Panc1 (cell line): ENCODE data around the gene CX3CL1. TPM values are rescaled to one million over a fixed set of nuclear protein-coding genes. Genes with fewer than 3 reads are reported as not detected.

Source experiments
- ATAC-seq: fragments of 200-7000 bp; cut with Tn5 transposase; 2 replicates; pipeline ENCODE4 v1.9.1; 2020; ENCODE audit warnings: mild to moderate bottlenecking, moderate library complexity
- BruUV-seq: library from RNA; stranded (reverse); fragments of 400-500 nt; replicated peaks from 2 replicates; lab custom pipeline; 2021; lab: Mats Ljungman, UMichigan
- CTCF ChIA-PET: fragments of 300-600 bp; sonication (Branson Sonifier 250); formaldehyde crosslinking; loops from one replicate; lab custom pipeline; 2022; ENCODE audit warnings: antibody characterized with exemption; lab: Charles Lee
- POLR2A ChIA-PET: fragments of 300-600 bp; sonication (Branson Sonifier 250); formaldehyde crosslinking; loops from one replicate; lab custom pipeline; 2022; ENCODE audit warnings: antibody characterized with exemption; lab: Charles Lee
- DNase-seq: peaks from one replicate; pipeline ENCODE4 v3.0.0-alpha.2; 2010; ENCODE audit warnings: low read depth, low spot score
- H3K27ac ChIP-seq: 2 replicates; pipeline ENCODE4 v1.5.1; 2011; ENCODE audit warnings: mild to moderate bottlenecking, low read length, inconsistent platforms
- H3K27me3 ChIP-seq: fragments of 200-500 bp; sonication (Bioruptor generic); 2 replicates; pipeline ENCODE4 v1.6.0; 2014; ENCODE audit warnings: low read length, inconsistent platforms; ENCODE audit not compliant: control insufficient read depth, insufficient read depth
- H3K36me3 ChIP-seq: fragments of 200-500 bp; sonication (Bioruptor generic); 2 replicates; pipeline ENCODE4 v1.5.1; 2014; ENCODE audit warnings: inconsistent platforms, mild to moderate bottlenecking, low read length, moderate library complexity; ENCODE audit not compliant: control insufficient read depth, insufficient read depth
- H3K4me1 ChIP-seq: 2 replicates; pipeline ENCODE4 v1.5.1; 2011; ENCODE audit warnings: inconsistent platforms, mild to moderate bottlenecking, low read length, moderate library complexity; ENCODE audit not compliant: control insufficient read depth, insufficient read depth
- H3K4me3 ChIP-seq, 2 experiments: 2 replicates each; pipeline ENCODE4 v1.5.1; 2011 to 2012; ENCODE audit warnings: low read depth in 2 of 2, low read length in 2 of 2, mild to moderate bottlenecking in 2 of 2, inconsistent platforms in 1 of 2, moderate library complexity in 1 of 2
- H3K9me3 ChIP-seq: fragments of 200-500 bp; sonication (Bioruptor generic); 2 replicates; pipeline ENCODE4 v1.5.1; 2014; ENCODE audit warnings: low read depth, mild to moderate bottlenecking, inconsistent platforms, low read length, moderate library complexity; ENCODE audit not compliant: control insufficient read depth, insufficient read depth
- CTCF ChIP-seq: fragments of 450-650 bp; IDR thresholded peaks from 2 replicates; pipeline ENCODE4 v1.5.1; 2017; ENCODE audit warnings: mild to moderate bottlenecking
- POLR2AphosphoS5 ChIP-seq: IDR thresholded peaks from 2 replicates; pipeline ENCODE4 v1.6.1; 2012; ENCODE audit warnings: mild to moderate bottlenecking, low read depth, low read length, moderate library complexity
- SIN3A ChIP-seq: IDR thresholded peaks from 2 replicates; pipeline ENCODE4 v1.6.1; 2012; ENCODE audit warnings: low read depth, mild to moderate bottlenecking, low read length, moderate library complexity, borderline replicate concordance; ENCODE audit not compliant: insufficient read depth
- in situ Hi-C: cut with HindIII; loops from 2 replicates; pipeline ENCODE4 v1.10.0; 2016; ENCODE audit warnings: low sequenced_read_pairs, low pct_unique_long_range_greater_than_20kb
- intact Hi-C: fragments of 100-400 bp; cut with micrococcal nuclease; formaldehyde crosslinking; loops from one replicate; pipeline ENCODE4 v1.10.0; 2022; ENCODE audit not compliant: unreplicated experiment
- total RNA-seq: library from RNA; stranded (reverse); gene quantifications from one replicate; pipeline ENCODE4 v1.2.1, GENCODE V29; 2021; ENCODE audit not compliant: unreplicated experiment
- TF ChIP-seq, protein P1 (sequence below), 2 experiments: IDR thresholded peaks; 2 replicates each; pipeline ENCODE4 v1.6.1; 2011 to 2012; ENCODE audit warnings: low read depth in 2 of 2, control low read depth in 1 of 2, low read length in 1 of 2, mild to moderate bottlenecking in 1 of 2, moderate library complexity in 1 of 2; ENCODE audit not compliant: insufficient read depth in 1 of 2

Gene CX3CL1
- total RNA-seq, 1 experiment from 2014 or later: 21.8 TPM

DNA sequence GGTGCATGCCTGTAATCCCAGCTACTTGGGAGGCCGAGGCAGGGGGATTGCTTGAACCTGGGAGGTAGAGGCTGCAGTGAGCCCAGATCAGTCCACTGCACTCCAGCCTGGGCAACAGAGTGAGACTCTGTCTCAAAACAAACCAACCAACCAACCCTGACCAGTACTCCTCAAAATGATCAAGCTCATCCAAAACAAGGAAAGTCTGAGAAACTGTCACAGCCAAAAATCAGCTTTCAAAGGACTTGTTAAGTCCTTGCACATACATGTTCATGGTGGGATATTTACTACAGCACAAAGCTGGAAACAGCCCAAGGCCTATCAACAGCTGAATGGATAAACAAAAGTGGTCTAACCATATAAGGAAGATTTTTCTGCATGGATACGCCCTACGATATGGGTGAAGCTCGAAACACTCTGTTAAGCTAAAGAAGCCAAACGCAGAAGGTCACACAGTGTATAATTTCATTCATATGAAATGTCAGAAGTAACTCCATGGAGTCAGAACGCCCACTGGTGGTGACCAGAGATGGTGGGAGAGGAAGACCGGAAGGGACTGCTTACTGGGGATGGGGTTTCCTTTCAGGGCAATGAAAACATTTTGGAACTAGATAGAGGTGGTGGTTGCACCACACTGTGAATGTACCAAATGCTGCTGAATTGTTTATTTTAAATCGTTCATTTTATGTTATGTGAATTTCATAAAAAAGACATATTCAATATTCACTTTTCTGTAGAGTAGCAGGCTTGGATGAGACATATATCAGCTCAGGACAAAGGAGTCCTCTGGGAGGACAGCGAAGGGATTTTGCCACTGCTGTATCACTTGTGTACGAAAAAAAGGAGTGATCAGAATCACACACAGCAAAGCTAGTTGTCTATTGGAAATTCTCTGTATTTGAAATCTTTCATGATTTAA is 50.0 kb downstream of the CX3CL1 start:
- no TSS peak for BruUV-seq
- Histone ChIP-seq H3K27me3 (no peaks in the 10 kb centered on the region), H3K36me3 (no peaks in the 10 kb centered on the region), H3K4me3 (0 out of 4 replicates have a peak overlapping the region, but pooled peaks of 1 of the 2 experiments have one; percentile 11), H3K4me1 (peaks cover 10% of the 10 kb centered on the region), H3K9me3 (no peaks in the 10 kb centered on the region), H3K27ac (no peak overlapping the region)
- TF ChIP-seq CTCF: peak; percentile 78
- TF ChIP-seq, protein P1, sequence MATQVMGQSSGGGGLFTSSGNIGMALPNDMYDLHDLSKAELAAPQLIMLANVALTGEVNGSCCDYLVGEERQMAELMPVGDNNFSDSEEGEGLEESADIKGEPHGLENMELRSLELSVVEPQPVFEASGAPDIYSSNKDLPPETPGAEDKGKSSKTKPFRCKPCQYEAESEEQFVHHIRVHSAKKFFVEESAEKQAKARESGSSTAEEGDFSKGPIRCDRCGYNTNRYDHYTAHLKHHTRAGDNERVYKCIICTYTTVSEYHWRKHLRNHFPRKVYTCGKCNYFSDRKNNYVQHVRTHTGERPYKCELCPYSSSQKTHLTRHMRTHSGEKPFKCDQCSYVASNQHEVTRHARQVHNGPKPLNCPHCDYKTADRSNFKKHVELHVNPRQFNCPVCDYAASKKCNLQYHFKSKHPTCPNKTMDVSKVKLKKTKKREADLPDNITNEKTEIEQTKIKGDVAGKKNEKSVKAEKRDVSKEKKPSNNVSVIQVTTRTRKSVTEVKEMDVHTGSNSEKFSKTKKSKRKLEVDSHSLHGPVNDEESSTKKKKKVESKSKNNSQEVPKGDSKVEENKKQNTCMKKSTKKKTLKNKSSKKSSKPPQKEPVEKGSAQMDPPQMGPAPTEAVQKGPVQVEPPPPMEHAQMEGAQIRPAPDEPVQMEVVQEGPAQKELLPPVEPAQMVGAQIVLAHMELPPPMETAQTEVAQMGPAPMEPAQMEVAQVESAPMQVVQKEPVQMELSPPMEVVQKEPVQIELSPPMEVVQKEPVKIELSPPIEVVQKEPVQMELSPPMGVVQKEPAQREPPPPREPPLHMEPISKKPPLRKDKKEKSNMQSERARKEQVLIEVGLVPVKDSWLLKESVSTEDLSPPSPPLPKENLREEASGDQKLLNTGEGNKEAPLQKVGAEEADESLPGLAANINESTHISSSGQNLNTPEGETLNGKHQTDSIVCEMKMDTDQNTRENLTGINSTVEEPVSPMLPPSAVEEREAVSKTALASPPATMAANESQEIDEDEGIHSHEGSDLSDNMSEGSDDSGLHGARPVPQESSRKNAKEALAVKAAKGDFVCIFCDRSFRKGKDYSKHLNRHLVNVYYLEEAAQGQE (IDR thresholded peaks at IDR 0.05; ENCODE audit: insufficient read depth in 1 of 2, low read depth in 2 of 2, low read length in 1 of 2): no peak
- in situ Hi-C loops: no loop called here
- intact Hi-C loops: no loop called here
- ChIA-PET POLR2A (interaction anchor here (0.7 kb wide), 1 partner anchor 901 kb away, joined by 3 read pairs; no protein-coding TSS in a partner anchor), CTCF (interaction anchor here (0.9 to 1.8 kb wide), 3 partner anchors 120 to 160 kb away, joined by 3 to 4 read pairs (median 4); no protein-coding TSS in a partner anchor)
- ATAC-seq: peak; percentile 66
- peak; percentile 42 for DNase-seq

GRCh38 chr16:57423152-57423551 is 50.9 kb downstream of the CX3CL1 start:
- Histone ChIP-seq H3K36me3 (no peaks in the 10 kb centered on the region), H3K27ac (no peak overlapping the region), H3K27me3 (no peaks in the 10 kb centered on the region), H3K4me1 (peaks cover 7% of the 10 kb centered on the region), H3K4me3 (no peak overlapping the region), H3K9me3 (no peaks in the 10 kb centered on the region)
- TF ChIP-seq, protein P1 (IDR thresholded peaks at IDR 0.05; ENCODE audit: insufficient read depth in 1 of 2, low read depth in 2 of 2, low read length in 1 of 2): no peak
- TF ChIP-seq SIN3A (no peak), POLR2AphosphoS5 (no peak), CTCF (no peak)
- CTCF ChIA-PET: interaction anchor here (1.8 kb wide), 1 partner anchor 121 kb away, joined by 4 read pairs; no protein-coding TSS in a partner anchor
- ATAC-seq (no peak), DNase-seq (no peak)
- POLR2A ChIA-PET: no interaction called here
- no TSS peak for BruUV-seq
- in situ Hi-C loops: no loop called here
- intact Hi-C loops: no loop called here
